IMR-90 (cell line): ENCODE measurements around the gene MAPRE2. TPM values are rescaled to one million over a fixed set of nuclear protein-coding genes. Genes with fewer than 3 reads are reported as not detected.

ENCODE experiments used
- ATAC-seq: fragments of 200-7000 bp; cut with Tn5 transposase; 2 replicates; pipeline ENCODE4 v1.9.1; 2020; ENCODE audit warnings: low read depth, mild to moderate bottlenecking, moderate library complexity
- BruUV-seq: library from RNA; stranded (reverse); fragments of 400-500 nt; replicated peaks from 2 replicates; lab custom pipeline; 2021; lab: Mats Ljungman, UMichigan
- CTCF ChIA-PET: fragments of 300-600 bp; formaldehyde crosslinking; extraction: SDS; loops from one replicate; lab custom pipeline; 2021; ENCODE audit warnings: antibody characterized with exemption; lab: Yijun Ruan, JAX
- POLR2A ChIA-PET: fragments of 300-600 bp; sonication (Branson Sonifier 250); formaldehyde crosslinking; loops from one replicate; lab custom pipeline; 2022; ENCODE audit warnings: antibody characterized with exemption; ENCODE audit not compliant: unreplicated experiment; lab: Charles Lee
- DNase-seq: peaks from one replicate; pipeline ENCODE4 v3.0.0; 2013
- H2AFZ ChIP-seq: replicated peaks from 2 replicates; pipeline ENCODE3; 2013; ENCODE audit warnings: low read length, mild to moderate bottlenecking; ENCODE audit not compliant: poor library complexity
- H2AK5ac ChIP-seq: 2 replicates; pipeline ENCODE4 v1.6.1; 2013; ENCODE audit warnings: low read depth, low read length, inconsistent platforms
- H2AK9ac ChIP-seq: replicated peaks from 2 replicates; pipeline ENCODE3; 2013; ENCODE audit warnings: mild to moderate bottlenecking, low read depth, low read length, moderate library complexity; ENCODE audit not compliant: poor library complexity
- H2BK120ac ChIP-seq: 2 replicates; pipeline ENCODE4 v1.6.1; 2013; ENCODE audit warnings: low read depth, low read length, inconsistent platforms
- H2BK15ac ChIP-seq: 3 replicates; pipeline ENCODE4 v1.6.1; 2013; ENCODE audit warnings: low read depth, low read length, inconsistent platforms
- H2BK20ac ChIP-seq: 2 replicates; pipeline ENCODE4 v1.6.1; 2013; ENCODE audit warnings: low read depth, mild to moderate bottlenecking, inconsistent platforms, low read length, moderate library complexity
- H2BK5ac ChIP-seq: 2 replicates; pipeline ENCODE4 v1.6.1; 2013; ENCODE audit warnings: mild to moderate bottlenecking, low read depth, low read length, inconsistent platforms; ENCODE audit not compliant: poor library complexity, severe bottlenecking
- H3K14ac ChIP-seq: replicated peaks from 2 replicates; pipeline ENCODE4 v1.6.1; 2013; ENCODE audit warnings: low read depth, low read length, inconsistent platforms
- H3K18ac ChIP-seq: 2 replicates; pipeline ENCODE4 v1.6.1; 2013; ENCODE audit warnings: low read depth, low read length, control low read depth
- H3K23ac ChIP-seq: 2 replicates; pipeline ENCODE4 v1.6.1; 2013; ENCODE audit warnings: low read depth, low read length, inconsistent platforms
- H3K27ac ChIP-seq: 2 replicates; pipeline ENCODE4 v1.5.1; 2013; ENCODE audit warnings: mild to moderate bottlenecking, control low read depth, low read length; ENCODE audit not compliant: insufficient read depth
- H3K27me3 ChIP-seq: 2 replicates; pipeline ENCODE4 v1.6.1; 2013; ENCODE audit warnings: low read length; ENCODE audit not compliant: control insufficient read depth, insufficient read depth
- H3K36me3 ChIP-seq: 2 replicates; pipeline ENCODE4 v1.6.1; 2013; ENCODE audit warnings: low read length, mixed read lengths; ENCODE audit not compliant: control insufficient read depth, insufficient read depth
- H3K4ac ChIP-seq: 2 replicates; pipeline ENCODE4 v1.6.1; 2013; ENCODE audit warnings: low read depth, low read length, inconsistent platforms
- H3K4me1 ChIP-seq: 2 replicates; pipeline ENCODE4 v1.6.1; 2013; ENCODE audit warnings: low read length, mixed read lengths; ENCODE audit not compliant: control insufficient read depth, insufficient read depth
- H3K4me2 ChIP-seq: 2 replicates; pipeline ENCODE4 v1.6.1; 2013; ENCODE audit warnings: low read depth, mild to moderate bottlenecking, control low read depth, low read length, moderate library complexity
- H3K4me3 ChIP-seq: 2 replicates; pipeline ENCODE4 v1.5.1; 2013; ENCODE audit warnings: low read depth, mild to moderate bottlenecking, control low read depth, low read length, moderate library complexity; ENCODE audit not compliant: insufficient read depth
- H3K56ac ChIP-seq: 2 replicates; pipeline ENCODE4 v1.6.1; 2013; ENCODE audit warnings: low read length, inconsistent platforms; ENCODE audit not compliant: insufficient read depth; ENCODE audit errors: extremely low read depth
- H3K79me1 ChIP-seq, 2 experiments: 2 replicates each; pipeline ENCODE4 v1.6.1; 2013; ENCODE audit warnings: low read length in 2 of 2, inconsistent platforms in 1 of 2, low read depth in 1 of 2
- H3K9ac ChIP-seq: 2 replicates; pipeline ENCODE4 v1.6.1; 2013; ENCODE audit warnings: low read depth, low read length, control low read depth
- H3K9me1 ChIP-seq: 2 replicates; pipeline ENCODE4 v1.6.1; 2013; ENCODE audit warnings: low read length, inconsistent platforms; ENCODE audit not compliant: insufficient read depth
- H3K9me3 ChIP-seq: 2 replicates; pipeline ENCODE4 v1.6.1; 2013; ENCODE audit warnings: low read length; ENCODE audit not compliant: control insufficient read depth, insufficient read depth
- H4K20me1 ChIP-seq: 2 replicates; pipeline ENCODE4 v1.6.1; 2013; ENCODE audit warnings: low read length, inconsistent platforms; ENCODE audit not compliant: insufficient read depth
- H4K5ac ChIP-seq: 2 replicates; pipeline ENCODE4 v1.6.1; 2013; ENCODE audit warnings: mild to moderate bottlenecking, low read depth, low read length, control low read depth
- H4K8ac ChIP-seq, 2 experiments: 2 replicates each; pipeline ENCODE4 v1.6.1; 2013; ENCODE audit warnings: low read depth in 2 of 2, low read length in 2 of 2, control low read depth in 1 of 2, inconsistent platforms in 1 of 2
- H4K91ac ChIP-seq: 2 replicates; pipeline ENCODE4 v1.6.1; 2013; ENCODE audit warnings: low read depth, low read length, inconsistent platforms; ENCODE audit not compliant: insufficient read depth
- BHLHE40 ChIP-seq: fragments of 150-350 bp; IDR thresholded peaks from 2 replicates; pipeline ENCODE4 v1.6.1; 2016; ENCODE audit warnings: mild to moderate bottlenecking, low read depth, low read length
- CEBPB ChIP-seq: IDR thresholded peaks from 2 replicates; pipeline ENCODE4 v1.6.1; 2012; ENCODE audit warnings: low read depth, low read length, improper control_type of control experiment
- CHD1 ChIP-seq: IDR thresholded peaks from 2 replicates; pipeline ENCODE4 v1.6.1; 2012; ENCODE audit warnings: low read depth, low read length, improper control_type of control experiment
- CTCF ChIP-seq: conservative IDR thresholded peaks from 2 replicates; pipeline ENCODE4 v1.5.1; 2012; ENCODE audit warnings: mild to moderate bottlenecking, low read depth, low read length, improper control_type of control experiment
- MAZ ChIP-seq: IDR thresholded peaks from 2 replicates; pipeline ENCODE4 v1.6.1; 2012; ENCODE audit warnings: low read depth, mild to moderate bottlenecking, low read length, improper control_type of control experiment, moderate library complexity, borderline replicate concordance
- MXI1 ChIP-seq: IDR thresholded peaks from 2 replicates; pipeline ENCODE4 v1.6.1; 2012; ENCODE audit warnings: low read depth, mild to moderate bottlenecking, low read length, moderate library complexity, borderline replicate concordance
- NFE2L2 ChIP-seq: fragments of 150-350 bp; IDR thresholded peaks from 2 replicates; pipeline ENCODE4 v1.6.1; 2016; ENCODE audit warnings: low read depth, mild to moderate bottlenecking, low read length
- POLR2A ChIP-seq: IDR thresholded peaks from 2 replicates; pipeline ENCODE4 v1.6.1; 2012; ENCODE audit warnings: mild to moderate bottlenecking, low read depth, low read length
- RCOR1 ChIP-seq: IDR thresholded peaks from 2 replicates; pipeline ENCODE4 v1.6.1; 2012; ENCODE audit warnings: mild to moderate bottlenecking, low read length, improper control_type of control experiment; ENCODE audit not compliant: insufficient replicate concordance
- SMC3 ChIP-seq: fragments of 150-350 bp; IDR thresholded peaks from 2 replicates; pipeline ENCODE4 v1.6.1; 2016; ENCODE audit warnings: low read depth, mild to moderate bottlenecking, antibody characterized with exemption, low read length, moderate library complexity
- USF2 ChIP-seq: fragments of 150-350 bp; IDR thresholded peaks from 2 replicates; pipeline ENCODE4 v1.6.1; 2017; ENCODE audit warnings: mild to moderate bottlenecking, antibody characterized with exemption, low read length, low read depth
- WGBS, 2 experiments: methylation state at CpG; one replicate each; pipeline versions ENCODE4 v1.1.5 to v1.1.7; 2013; ENCODE audit warnings: missing lambda C conversion rate in 2 of 2; ENCODE audit not compliant: insufficient read length in 1 of 2; ENCODE audit errors: extremely low coverage in 2 of 2; 5-methylcytosine and 5-hydroxymethylcytosine counted together
- dilution Hi-C: fragments of 300-500 bp; cut with HindIII; formaldehyde crosslinking; loops from one replicate; pipeline ENCODE4 v1.14.3; 2018; ENCODE audit warnings: low sequenced_read_pairs; ENCODE audit not compliant: unreplicated experiment
- in situ Hi-C: fragments of 300-500 bp; cut with MboI; formaldehyde crosslinking; loops from 3 replicates; pipeline ENCODE4 v1.14.3; 2019; ENCODE audit warnings: low sequenced_read_pairs, inconsistent platforms, mixed read lengths
- intact Hi-C: fragments of 100-400 bp; cut with micrococcal nuclease; formaldehyde crosslinking; loops from 2 replicates; pipeline ENCODE4 v1.10.0; 2022
- polyA plus RNA-seq, 3 experiments: library from polyadenylated mRNA; depleted of rRNA; stranded (reverse); fragments of >200 nt; gene quantifications; 2 replicates each; pipeline ENCODE4 v1.2.3, GENCODE V29; 2012; ENCODE audit warnings: low replicate concordance in 1 of 3
- total RNA-seq: library from RNA; depleted of rRNA; stranded (reverse); fragments of >200 nt; gene quantifications from 2 replicates; pipeline ENCODE4 v1.2.3, GENCODE V29; 2012

The MAPRE2 gene
- total and polyA plus RNA-seq, 2 of the 4 experiments (the other 2 are of a cell fraction): 19.6 to 23.8 TPM

- CTCF ChIA-PET: interaction anchor here (0.9 kb wide), 1 partner anchor 23 kb away, joined by 4 read pairs; no protein-coding TSS in a partner anchor
- in situ Hi-C loops: no loop called here
- ATAC-seq (no peak), DNase-seq (no peak)
- Histone ChIP-seq H4K20me1 (no peaks in the 10 kb centered on the region), H3K79me1 (peaks cover 3 to 18% of the 10 kb centered on the region in 2 experiments; a peak in 2 of 4 replicates), H4K8ac (no peak overlapping the region), H3K9ac (no peak overlapping the region), H2BK15ac (no peak overlapping the region), H3K4me1 (peaks cover 9% of the 10 kb centered on the region), H2BK120ac (no peak overlapping the region), H2BK20ac (no peak overlapping the region), H3K9me3 (no peaks in the 10 kb centered on the region), H2AFZ (no peak overlapping the region), H2AK5ac (no peak overlapping the region), H3K9me1 (peaks cover 11% of the 10 kb centered on the region), H3K4me2 (no peak overlapping the region), H3K18ac (no peak overlapping the region), H2AK9ac (no peak overlapping the region), H3K14ac (no peak overlapping the region), H3K4ac (no peak overlapping the region), H4K91ac (no peak overlapping the region), H3K23ac (no peak overlapping the region), H3K56ac (no peak overlapping the region), H4K5ac (no peak overlapping the region), H3K27me3 (no peaks in the 10 kb centered on the region), H2BK5ac (no peak overlapping the region), H3K4me3 (no peak overlapping the region), H3K36me3 (no peaks in the 10 kb centered on the region), H3K27ac (no peak overlapping the region)
- intact Hi-C loops: no loop called here
- no TSS peak for BruUV-seq
- 40% methylated on average over 1 of the region's 3 CpGs; no CpG with 5 or more reads in 1 of the 2 experiments for WGBS, 2 experiments
- POLR2A ChIA-PET: no interaction called here
- no peak for TF ChIP-seq CHD1
- no peak for TF ChIP-seq CEBPB
- TF ChIP-seq MAZ: no peak
- TF ChIP-seq USF2: no peak
- TF ChIP-seq SMC3: no peak
- TF ChIP-seq POLR2A: no peak
- no peak for TF ChIP-seq CTCF
- no peak for TF ChIP-seq RCOR1
- TF ChIP-seq BHLHE40: no peak
- TF ChIP-seq MXI1: no peak
- TF ChIP-seq NFE2L2: no peak
- dilution Hi-C loops: no loop called here
These were observed 79.8 kb downstream of the MAPRE2 start for GRCh38 chr18:35121038-35121437.
